ENCODE measurements around the gene SH3D19.
A peak's percentile ranks its signal among the peaks of the same experiment; 100 is the strongest.

The SH3D19 gene

DNA sequence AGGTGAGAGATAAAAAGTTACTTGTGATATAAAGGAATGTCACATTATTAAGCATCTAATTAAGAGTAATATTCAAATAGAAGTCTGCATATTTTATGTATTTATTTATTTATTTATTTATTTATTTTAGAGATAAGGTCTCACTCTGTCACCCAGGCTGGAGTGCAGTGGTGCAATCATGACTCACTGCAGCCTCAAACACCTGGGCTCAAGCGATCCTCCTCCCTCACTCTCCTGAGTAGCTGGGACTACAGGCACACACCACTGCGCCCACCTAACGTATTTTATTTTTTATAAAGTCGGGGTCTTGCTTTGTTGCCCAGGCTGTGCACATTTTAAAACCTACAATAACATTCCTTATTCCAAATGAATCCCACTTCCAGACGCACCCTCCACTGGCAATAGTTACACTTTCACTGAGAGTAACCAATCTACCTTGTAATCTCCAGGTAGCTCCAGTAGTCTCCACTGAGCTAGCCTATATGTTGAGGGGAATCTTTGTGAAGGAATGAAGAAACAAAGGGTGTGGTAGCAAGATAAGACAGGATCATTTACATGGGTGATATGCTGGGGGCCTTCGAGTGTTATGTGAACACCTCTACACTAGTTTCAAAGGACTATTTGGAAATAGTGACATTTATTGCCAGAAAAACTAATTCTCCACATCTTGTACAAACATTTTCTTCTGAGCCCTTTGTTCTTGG lies 11.9 kb downstream of the SH3D19 start:
- Histone ChIP-seq H3K9ac (ENCODE audit: low read length) (no peak overlapping the region), H4K12ac (ENCODE audit: low read depth, low read length) (no peak overlapping the region), H3K27me3 (ENCODE audit: insufficient read depth, low read length) (no peaks in the 10 kb centered on the region), H4K91ac (ENCODE audit: low read depth, low read length) (no peak overlapping the region), H3K14ac (ENCODE audit: low read length) (no peak overlapping the region), H3K9me3 (ENCODE audit: insufficient read depth, low read depth, low read length) (no peaks in the 10 kb centered on the region), H4K8ac (ENCODE audit: low read depth, low read length) (no peak overlapping the region), H3K18ac (ENCODE audit: low read length) (no peak overlapping the region), H2AFZ (ENCODE audit: insufficient read depth, low read length, poor library complexity) (no peak overlapping the region), H3K4me2 (ENCODE audit: low read length) (no peak overlapping the region), H2BK120ac (ENCODE audit: insufficient read depth, low read length, poor library complexity) (no peak overlapping the region), H3K36me3 (ENCODE audit: control insufficient read depth in 1 of 2, insufficient read depth in 2 of 2, low read length in 2 of 2) (no peaks in the 10 kb centered on the region), H3K79me2 (ENCODE audit: control insufficient read depth, insufficient read depth, low read length, poor library complexity) (no peaks in the 10 kb centered on the region), H2BK12ac (ENCODE audit: low read length) (no peak overlapping the region), H3K23ac (ENCODE audit: low read length) (no peak overlapping the region), H2AK5ac (ENCODE audit: low read length) (no peak overlapping the region), H2BK5ac (ENCODE audit: low read depth, low read length, poor library complexity) (no peak overlapping the region), H3K27ac (ENCODE audit: low read depth, low read length) (no peak overlapping the region), H3K4ac (ENCODE audit: low read depth, low read length) (no peak overlapping the region), H3K4me1 (ENCODE audit: control insufficient read depth in 1 of 2, insufficient read depth in 2 of 2, low read length in 2 of 2) (peaks cover 0 to 13% of the 10 kb centered on the region in 2 experiments), H3K4me3 (ENCODE audit: low read depth, low read length) (no peak overlapping the region), H3K79me1 (ENCODE audit: low read length) (peaks cover 2% of the 10 kb centered on the region)
- DNase-seq: peak; percentile 20 to 57
- no CpG with 5 or more reads among the region's 6 CpGs for whole genome bisulfite sequencing (ENCODE audit: extremely low coverage, insufficient coverage, insufficient read length)

DNA sequence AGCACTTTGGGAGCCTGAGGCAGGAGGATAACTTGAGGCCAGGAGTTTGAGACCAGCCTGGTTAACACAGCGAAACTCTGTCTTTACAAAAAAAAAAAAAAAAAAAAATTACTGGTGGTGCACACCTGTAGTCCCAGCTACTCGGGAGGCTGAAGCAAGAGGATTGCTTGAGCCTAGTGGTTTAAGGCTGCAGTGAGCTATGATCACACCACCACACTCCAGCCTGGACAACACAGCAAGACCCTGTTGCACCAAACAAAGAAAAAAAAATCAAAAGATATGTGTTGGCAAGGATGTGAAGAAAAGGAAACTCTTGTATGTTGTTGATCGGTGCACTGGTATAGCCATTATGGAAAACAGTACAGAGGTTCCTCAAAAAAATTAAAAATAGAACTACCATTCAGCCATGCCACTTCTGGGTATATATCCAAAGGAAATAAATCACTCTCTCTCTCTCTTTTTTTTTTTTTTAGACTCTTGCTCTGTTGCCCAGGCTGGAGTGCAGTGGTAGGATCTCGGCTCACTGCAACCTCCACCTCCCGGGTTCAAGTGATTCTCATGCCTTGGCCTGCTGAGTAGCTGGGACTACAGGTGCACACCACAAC lies 15.2 kb downstream of the SH3D19 start:
- Histone ChIP-seq H4K12ac (ENCODE audit: low read depth, low read length) (no peak overlapping the region), H3K27me3 (ENCODE audit: insufficient read depth, low read length) (no peaks in the 10 kb centered on the region), H2BK120ac (ENCODE audit: insufficient read depth, low read length, poor library complexity) (no peak overlapping the region), H2BK12ac (ENCODE audit: low read length) (no peak overlapping the region), H2AK5ac (ENCODE audit: low read length) (no peak overlapping the region), H3K4ac (ENCODE audit: low read depth, low read length) (no peak overlapping the region), H3K36me3 (ENCODE audit: control insufficient read depth in 1 of 2, insufficient read depth in 2 of 2, low read length in 2 of 2) (no peaks in the 10 kb centered on the region), H3K23ac (ENCODE audit: low read length) (no peak overlapping the region), H3K79me1 (ENCODE audit: low read length) (peaks cover 2% of the 10 kb centered on the region), H3K4me1 (ENCODE audit: control insufficient read depth in 1 of 2, insufficient read depth in 2 of 2, low read length in 2 of 2) (peaks cover 0 to 8% of the 10 kb centered on the region in 2 experiments), H3K79me2 (ENCODE audit: control insufficient read depth, insufficient read depth, low read length, poor library complexity) (no peaks in the 10 kb centered on the region), H4K91ac (ENCODE audit: low read depth, low read length) (no peak overlapping the region), H3K14ac (ENCODE audit: low read length) (no peak overlapping the region), H4K8ac (ENCODE audit: low read depth, low read length) (no peak overlapping the region), H3K9ac (ENCODE audit: low read length) (no peak overlapping the region), H3K18ac (ENCODE audit: low read length) (no peak overlapping the region), H2BK5ac (ENCODE audit: low read depth, low read length, poor library complexity) (no peak overlapping the region), H3K4me3 (ENCODE audit: low read depth, low read length) (no peak overlapping the region), H2AFZ (ENCODE audit: insufficient read depth, low read length, poor library complexity) (no peak overlapping the region), H3K9me3 (ENCODE audit: insufficient read depth, low read depth, low read length) (no peaks in the 10 kb centered on the region), H3K27ac (ENCODE audit: low read depth, low read length) (no peak overlapping the region), H3K4me2 (ENCODE audit: low read length) (no peak overlapping the region)
- WGBS (ENCODE audit: extremely low coverage, insufficient coverage, insufficient read length): no CpG with 5 or more reads among the region's 5 CpGs
- no peak for DNase-seq

DNA sequence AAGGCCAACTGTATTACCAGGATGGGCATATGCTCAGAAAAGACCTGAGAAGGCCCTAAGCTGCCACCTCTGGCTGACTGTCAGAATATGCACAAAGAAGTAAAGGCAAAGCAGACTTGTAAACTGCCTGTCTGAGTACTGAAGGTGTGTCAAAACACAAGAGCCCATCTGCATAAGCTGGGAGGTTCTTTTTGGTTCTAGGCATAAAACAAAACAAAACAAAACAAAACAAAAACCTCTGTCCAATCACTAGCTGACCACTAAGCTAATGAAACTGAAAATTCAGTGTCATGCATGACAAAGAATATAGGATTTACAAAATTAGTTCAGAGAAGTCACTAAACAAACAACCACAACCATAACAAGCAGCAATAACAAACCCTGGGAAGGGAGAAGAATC lies 20.6 kb downstream of the SH3D19 start:
- Histone ChIP-seq H3K9ac (ENCODE audit: low read length) (no peak overlapping the region), H3K27me3 (ENCODE audit: insufficient read depth, low read length) (no peaks in the 10 kb centered on the region), H3K4ac (ENCODE audit: low read depth, low read length) (no peak overlapping the region), H3K36me3 (ENCODE audit: control insufficient read depth in 1 of 2, insufficient read depth in 2 of 2, low read length in 2 of 2) (no peaks in the 10 kb centered on the region), H4K8ac (ENCODE audit: low read depth, low read length) (no peak overlapping the region), H2BK12ac (ENCODE audit: low read length) (no peak overlapping the region), H3K4me3 (ENCODE audit: low read depth, low read length) (no peak overlapping the region), H3K4me2 (ENCODE audit: low read length) (no peak overlapping the region), H3K23ac (ENCODE audit: low read length) (no peak overlapping the region), H2BK5ac (ENCODE audit: low read depth, low read length, poor library complexity) (no peak overlapping the region), H4K91ac (ENCODE audit: low read depth, low read length) (no peak overlapping the region), H3K4me1 (ENCODE audit: control insufficient read depth in 1 of 2, insufficient read depth in 2 of 2, low read length in 2 of 2) (no peaks in the 10 kb centered on the region), H4K12ac (ENCODE audit: low read depth, low read length) (no peak overlapping the region), H2BK120ac (ENCODE audit: insufficient read depth, low read length, poor library complexity) (no peak overlapping the region), H3K27ac (ENCODE audit: low read depth, low read length) (no peak overlapping the region), H3K18ac (ENCODE audit: low read length) (no peak overlapping the region), H3K79me1 (ENCODE audit: low read length) (no peaks in the 10 kb centered on the region), H2AFZ (ENCODE audit: insufficient read depth, low read length, poor library complexity) (no peak overlapping the region), H3K9me3 (ENCODE audit: insufficient read depth, low read depth, low read length) (no peaks in the 10 kb centered on the region), H3K79me2 (ENCODE audit: control insufficient read depth, insufficient read depth, low read length, poor library complexity) (no peaks in the 10 kb centered on the region), H3K14ac (ENCODE audit: low read length) (no peak overlapping the region), H2AK5ac (ENCODE audit: low read length) (no peak overlapping the region)
- no peak for DNase-seq

DNA sequence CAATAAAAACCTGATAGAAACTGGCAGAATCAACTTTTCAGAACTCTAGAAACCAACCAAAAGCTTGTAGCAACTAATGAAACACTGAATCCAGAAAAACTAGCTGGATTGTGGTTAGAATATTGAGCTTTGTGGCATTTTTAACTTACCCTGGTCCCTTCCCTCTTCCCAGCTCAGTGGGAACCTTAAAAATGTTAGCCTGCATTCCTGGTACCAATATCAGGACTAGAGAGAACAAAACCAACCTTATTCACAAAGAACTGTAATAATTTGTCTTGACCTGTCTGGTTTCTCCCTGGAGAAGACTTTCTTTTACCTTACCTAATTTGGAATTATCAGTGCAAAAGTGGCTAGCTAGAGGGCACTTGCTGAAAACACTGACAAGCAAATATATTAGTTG lies 21.2 kb downstream of the SH3D19 start:
- no peak for DNase-seq
- H2BK120ac ChIP-seq (ENCODE audit: insufficient read depth, low read length, poor library complexity): no peak overlapping the region
- H2BK12ac ChIP-seq (ENCODE audit: low read length): no peak overlapping the region
- H3K9me3 ChIP-seq (ENCODE audit: insufficient read depth, low read depth, low read length): no peaks in the 10 kb centered on the region
- no peak overlapping the region for H3K9ac ChIP-seq (ENCODE audit: low read length)
- H3K4me2 ChIP-seq (ENCODE audit: low read length): no peak overlapping the region
- H4K91ac ChIP-seq (ENCODE audit: low read depth, low read length): no peak overlapping the region
- H2AFZ ChIP-seq (ENCODE audit: insufficient read depth, low read length, poor library complexity): no peak overlapping the region
- H3K4me3 ChIP-seq (ENCODE audit: low read depth, low read length): no peak overlapping the region
- no peak overlapping the region for H3K18ac ChIP-seq (ENCODE audit: low read length)
- no peak overlapping the region for H3K23ac ChIP-seq (ENCODE audit: low read length)
- no peaks in the 10 kb centered on the region for H3K79me1 ChIP-seq (ENCODE audit: low read length)
- H2BK5ac ChIP-seq (ENCODE audit: low read depth, low read length, poor library complexity): no peak overlapping the region
- H3K27ac ChIP-seq (ENCODE audit: low read depth, low read length): no peak overlapping the region
- no peaks in the 10 kb centered on the region for H3K27me3 ChIP-seq (ENCODE audit: insufficient read depth, low read length)
- no peak overlapping the region for H2AK5ac ChIP-seq (ENCODE audit: low read length)
- H3K4me1 ChIP-seq (ENCODE audit: control insufficient read depth in 1 of 2, insufficient read depth in 2 of 2, low read length in 2 of 2): no peaks in the 10 kb centered on the region
- no peak overlapping the region for H4K12ac ChIP-seq (ENCODE audit: low read depth, low read length)
- H3K14ac ChIP-seq (ENCODE audit: low read length): no peak overlapping the region
- H3K4ac ChIP-seq (ENCODE audit: low read depth, low read length): no peak overlapping the region
- no peaks in the 10 kb centered on the region for H3K36me3 ChIP-seq (ENCODE audit: control insufficient read depth in 1 of 2, insufficient read depth in 2 of 2, low read length in 2 of 2)
- H4K8ac ChIP-seq (ENCODE audit: low read depth, low read length): no peak overlapping the region
- no peaks in the 10 kb centered on the region for H3K79me2 ChIP-seq (ENCODE audit: control insufficient read depth, insufficient read depth, low read length, poor library complexity)

Data from trophoblast cell (in vitro differentiated cells and primary cell).